ENCODE measurements around the gene ASPRV1. TPM values are rescaled to one million over a fixed set of nuclear protein-coding genes. Genes with fewer than 3 reads are reported as not detected.

ASPRV1 gene
- total and polyA plus RNA-seq, 5 donors: 0.79 to 1.2 (median 1.1) TPM

DNA sequence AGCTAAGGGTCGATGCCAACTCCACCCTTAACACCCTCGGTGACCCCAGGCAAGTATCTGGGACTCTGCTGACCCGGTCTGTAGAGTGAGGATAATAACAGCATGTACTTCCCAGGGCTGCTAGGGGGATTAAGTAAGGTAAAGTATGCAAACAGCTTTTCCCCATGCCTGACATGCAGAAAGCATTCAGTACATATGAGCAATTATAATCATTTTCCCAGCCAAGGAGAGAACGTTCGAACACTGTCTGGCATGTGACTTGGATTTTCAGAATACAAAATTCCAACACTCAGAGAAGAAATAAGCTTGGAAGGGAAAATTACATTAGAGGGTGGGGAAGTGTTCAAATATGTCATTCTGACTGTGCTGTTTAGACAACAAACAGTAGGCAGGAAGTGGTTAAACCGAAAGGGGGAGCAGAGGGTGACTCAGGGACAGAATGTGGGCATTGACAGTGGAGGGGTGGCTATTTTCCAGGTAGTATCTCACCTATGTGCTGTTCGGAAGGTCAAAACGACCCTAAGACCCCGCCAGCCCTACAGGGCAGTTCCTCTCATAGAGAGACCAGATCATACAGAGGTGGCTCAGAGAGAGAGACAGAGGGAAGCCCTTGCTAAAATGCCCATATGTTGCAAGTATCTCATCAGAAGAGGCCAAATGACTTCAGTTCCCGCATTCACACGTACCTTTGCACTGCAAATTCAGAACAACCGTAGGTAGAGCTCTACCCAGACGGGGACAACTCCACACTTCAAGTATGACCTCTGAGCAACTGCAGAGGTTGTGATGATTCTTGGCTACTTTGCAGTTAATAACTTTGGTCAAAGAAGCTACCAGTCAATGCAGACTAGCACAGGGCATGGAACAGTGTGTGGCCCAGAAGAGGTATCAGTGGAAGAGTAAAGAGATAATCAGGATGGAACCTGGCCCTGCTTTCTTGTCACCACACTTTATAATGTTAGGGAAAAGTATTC, 14.8 kb downstream of the ASPRV1 start:
- WGBS: 77% methylated on average over 13 of the region's 13 CpGs
- no peak for DNase-seq
- H3K4me3 ChIP-seq (ENCODE audit: low read length): no peak overlapping the region
- H3K27ac ChIP-seq (ENCODE audit: low read length): no peak overlapping the region
- H3K4me1 ChIP-seq (ENCODE audit: control insufficient read depth, insufficient read depth, low read length): no peaks in the 10 kb centered on the region
- H3K27me3 ChIP-seq (ENCODE audit: control insufficient read depth, insufficient read depth): no peaks in the 10 kb centered on the region
- intact Hi-C loops (cut with DNase I): no loop called here
- no peaks in the 10 kb centered on the region for H3K9me3 ChIP-seq (ENCODE audit: control insufficient read depth, low read length)
- ATAC-seq: no peak

DNA sequence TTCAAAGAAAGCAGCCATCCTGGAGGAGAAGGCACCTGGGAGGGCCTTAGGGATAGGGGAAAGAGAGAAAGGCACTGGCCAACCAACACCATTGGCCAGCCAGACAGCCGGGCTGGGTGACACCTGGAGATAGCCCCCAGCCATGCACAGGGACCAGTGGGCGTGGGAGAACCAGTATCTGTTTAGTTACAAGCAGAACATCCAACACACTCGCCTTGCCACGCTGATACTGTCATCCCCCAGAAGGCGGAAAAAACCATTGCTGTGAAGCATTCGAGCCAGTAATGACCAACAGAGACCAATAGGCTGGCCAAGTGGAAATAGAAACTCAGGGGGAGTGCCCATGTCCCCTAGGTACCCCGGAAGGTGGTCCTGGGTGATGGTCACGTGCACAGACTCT, 15.5 kb downstream of the ASPRV1 start:
- Histone ChIP-seq H3K27me3 (ENCODE audit: control insufficient read depth, insufficient read depth) (no peaks in the 10 kb centered on the region), H3K27ac (ENCODE audit: low read length) (no peak overlapping the region), H3K4me1 (ENCODE audit: control insufficient read depth, insufficient read depth, low read length) (no peaks in the 10 kb centered on the region), H3K9me3 (ENCODE audit: control insufficient read depth, low read length) (no peaks in the 10 kb centered on the region), H3K4me3 (ENCODE audit: low read length) (no peak overlapping the region)
- ATAC-seq (no peak), DNase-seq (no peak)
- WGBS: 87% methylated on average over 8 of the region's 8 CpGs
- intact Hi-C loops (cut with DNase I): no loop called here

DNA sequence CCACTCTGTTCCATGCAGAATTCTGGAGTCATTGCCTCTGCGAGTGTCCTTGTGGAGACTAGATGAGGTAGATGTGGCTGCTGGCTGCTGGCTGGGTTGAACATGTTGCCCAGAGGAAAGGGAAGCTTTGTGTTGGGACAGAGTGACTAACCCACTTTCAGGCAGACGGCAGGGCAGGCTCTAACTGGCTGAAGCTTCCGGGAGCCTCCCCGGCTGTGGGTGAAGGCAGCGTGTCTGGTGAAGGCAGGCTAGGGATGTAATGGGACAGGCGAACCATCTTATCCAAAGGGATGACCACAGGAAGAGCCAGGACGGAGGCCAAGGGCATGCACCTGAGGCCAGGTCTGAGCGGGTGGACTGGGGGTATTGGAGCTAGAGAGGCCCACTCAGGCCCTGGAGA, 16.0 kb downstream of the ASPRV1 start:
- no peak overlapping the region for H3K4me3 ChIP-seq (ENCODE audit: low read length)
- no peaks in the 10 kb centered on the region for H3K9me3 ChIP-seq (ENCODE audit: control insufficient read depth, low read length)
- ATAC-seq: peak; percentile 40 to 59
- H3K27ac ChIP-seq (ENCODE audit: low read length): no peak overlapping the region
- intact Hi-C loops (cut with DNase I): no loop called here
- peak in 1 of 3 donors; percentile 60 for DNase-seq
- WGBS: 89% methylated on average over 8 of the region's 8 CpGs
- no peaks in the 10 kb centered on the region for H3K4me1 ChIP-seq (ENCODE audit: control insufficient read depth, insufficient read depth, low read length)
- H3K27me3 ChIP-seq (ENCODE audit: control insufficient read depth, insufficient read depth): no peaks in the 10 kb centered on the region

DNA sequence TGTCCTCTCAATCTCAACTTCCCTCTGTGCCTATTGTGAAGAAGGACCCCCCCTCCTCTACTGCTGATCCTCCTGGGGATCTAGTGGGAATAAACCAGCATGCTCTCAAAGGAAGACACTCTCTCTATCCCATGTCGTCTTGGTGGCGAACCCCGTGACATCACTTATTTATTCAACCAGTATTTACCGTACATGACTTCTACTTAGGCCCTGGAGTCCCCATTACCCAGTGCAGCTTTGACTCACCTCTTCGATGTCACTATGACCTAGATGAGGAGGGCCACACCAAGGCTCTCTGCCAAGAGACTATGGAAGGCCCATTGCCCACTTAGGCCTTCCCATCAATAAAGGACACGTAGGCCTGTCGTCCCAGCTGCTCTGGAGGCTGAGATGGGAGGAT, 16.7 kb downstream of the ASPRV1 start:
- no peaks in the 10 kb centered on the region for H3K4me1 ChIP-seq (ENCODE audit: control insufficient read depth, insufficient read depth, low read length)
- DNase-seq (no peak), ATAC-seq (no peak)
- H3K9me3 ChIP-seq (ENCODE audit: control insufficient read depth, low read length): no peaks in the 10 kb centered on the region
- H3K27me3 ChIP-seq (ENCODE audit: control insufficient read depth, insufficient read depth): no peaks in the 10 kb centered on the region
- no peak overlapping the region for H3K27ac ChIP-seq (ENCODE audit: low read length)
- intact Hi-C loops (cut with DNase I): no loop called here
- H3K4me3 ChIP-seq (ENCODE audit: low read length): no peak overlapping the region
- WGBS: 94% methylated on average over 7 of the region's 7 CpGs

DNA sequence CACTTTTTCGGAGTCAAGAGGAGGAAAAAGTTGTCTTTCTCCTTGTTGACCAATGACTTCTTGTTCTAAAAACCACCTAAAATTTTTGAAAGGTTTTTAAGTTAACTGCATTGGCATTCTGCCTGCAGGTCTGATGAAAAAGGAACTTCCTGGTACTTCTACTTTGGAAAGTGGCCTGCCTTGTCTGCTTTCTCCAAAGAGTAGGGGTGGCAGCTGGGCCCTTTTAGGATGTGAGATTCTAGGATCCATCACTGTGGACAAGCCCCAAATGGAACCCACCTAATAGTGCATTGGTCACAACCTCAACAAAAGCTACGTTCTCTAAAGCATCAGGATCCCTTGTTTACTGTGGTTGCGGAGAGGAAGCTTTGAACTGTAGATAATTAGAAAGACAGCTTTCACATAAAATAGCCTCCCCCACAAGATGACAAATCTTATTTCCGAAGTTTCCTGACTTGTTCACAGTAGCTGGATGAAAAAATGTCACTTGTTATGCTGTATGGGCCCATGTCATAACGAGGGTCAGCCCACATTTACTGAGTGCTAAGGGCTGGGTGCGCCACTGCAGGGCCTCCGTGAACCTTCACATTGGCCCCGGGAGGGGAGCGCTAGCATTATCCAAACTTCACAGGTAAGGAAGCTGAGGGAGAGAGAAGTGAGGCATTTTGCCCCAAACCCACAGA, 17.4 kb downstream of the ASPRV1 start:
- no peak for DNase-seq
- Histone ChIP-seq H3K9me3 (ENCODE audit: control insufficient read depth, low read length) (no peaks in the 10 kb centered on the region), H3K4me1 (ENCODE audit: control insufficient read depth, insufficient read depth, low read length) (no peaks in the 10 kb centered on the region), H3K27ac (ENCODE audit: low read length) (no peak overlapping the region), H3K4me3 (ENCODE audit: low read length) (no peak overlapping the region), H3K27me3 (ENCODE audit: control insufficient read depth, insufficient read depth) (no peaks in the 10 kb centered on the region)
- intact Hi-C loops (cut with DNase I): no loop called here
- WGBS: 71% methylated on average over 9 of the region's 9 CpGs
- no peak for ATAC-seq

DNA sequence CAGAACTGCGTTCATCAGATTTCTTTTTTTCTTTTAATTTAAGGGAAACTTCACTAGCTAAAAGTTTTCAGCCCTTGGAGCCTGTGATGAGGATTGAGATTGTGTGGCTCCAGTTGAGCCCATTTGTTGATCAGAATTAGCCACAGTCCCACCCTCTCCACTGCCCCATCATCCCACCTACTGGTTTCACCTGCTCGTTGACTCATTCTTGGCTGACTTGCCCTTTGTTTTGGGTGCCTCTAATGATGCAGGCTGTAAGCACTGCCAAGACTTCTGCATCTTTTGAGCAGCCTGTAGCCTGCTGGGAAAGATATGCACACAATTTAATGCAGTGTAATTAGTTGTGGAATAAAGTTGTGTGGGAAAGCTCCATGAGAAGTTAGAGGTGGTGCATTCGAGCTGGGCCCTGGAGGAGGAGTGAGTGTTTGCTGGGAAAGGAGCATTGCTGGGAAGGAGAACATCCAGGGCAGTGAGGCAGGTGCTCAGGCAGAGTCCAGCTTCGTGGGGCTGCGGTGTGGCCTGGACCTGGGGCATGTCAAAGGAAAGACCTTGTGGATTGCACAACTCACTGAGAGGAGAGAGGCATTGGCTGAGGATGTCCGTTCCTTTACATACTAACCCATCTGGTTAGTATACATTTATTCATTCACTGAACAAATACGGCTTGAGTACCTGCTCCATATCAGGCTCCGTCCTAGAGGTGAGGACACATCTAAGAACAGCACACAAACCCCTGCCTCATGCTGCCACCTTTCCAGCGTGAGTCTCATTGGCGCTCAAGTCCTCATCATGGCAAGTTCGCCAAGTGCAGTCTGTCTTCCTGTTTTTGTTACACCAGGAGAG, 18.2 kb downstream of the ASPRV1 start:
- H3K27ac ChIP-seq (ENCODE audit: low read length): no peak overlapping the region
- intact Hi-C loops (cut with DNase I): no loop called here
- no peaks in the 10 kb centered on the region for H3K27me3 ChIP-seq (ENCODE audit: control insufficient read depth, insufficient read depth)
- H3K4me3 ChIP-seq (ENCODE audit: low read length): no peak overlapping the region
- no peaks in the 10 kb centered on the region for H3K9me3 ChIP-seq (ENCODE audit: control insufficient read depth, low read length)
- DNase-seq (no peak), ATAC-seq (no peak)
- no peaks in the 10 kb centered on the region for H3K4me1 ChIP-seq (ENCODE audit: control insufficient read depth, insufficient read depth, low read length)
- 85% methylated on average over 11 of the region's 11 CpGs for WGBS

DNA sequence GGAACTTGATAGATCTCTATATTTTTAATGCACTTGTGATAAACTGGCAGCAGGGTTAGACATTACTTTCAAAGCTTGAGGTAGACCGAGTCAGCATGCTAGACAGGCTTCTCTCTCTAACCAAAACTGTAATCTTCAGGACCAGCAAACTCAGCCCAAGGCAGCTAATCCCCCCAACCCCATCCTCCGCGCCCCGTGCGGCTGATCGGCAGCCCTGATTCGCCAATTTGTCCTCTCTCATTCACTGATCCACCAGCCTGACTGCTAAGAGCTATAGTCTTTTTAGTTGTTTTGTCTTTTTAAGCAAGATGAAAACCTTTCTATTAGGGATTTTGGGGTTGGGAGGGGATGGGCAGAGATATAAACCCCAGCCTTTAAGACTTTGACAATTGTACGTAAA, 20.7 kb downstream of the ASPRV1 start:
- H3K4me3 ChIP-seq (ENCODE audit: low read length): no peak overlapping the region
- whole genome bisulfite sequencing: 93% methylated on average over 8 of the region's 8 CpGs

DNA sequence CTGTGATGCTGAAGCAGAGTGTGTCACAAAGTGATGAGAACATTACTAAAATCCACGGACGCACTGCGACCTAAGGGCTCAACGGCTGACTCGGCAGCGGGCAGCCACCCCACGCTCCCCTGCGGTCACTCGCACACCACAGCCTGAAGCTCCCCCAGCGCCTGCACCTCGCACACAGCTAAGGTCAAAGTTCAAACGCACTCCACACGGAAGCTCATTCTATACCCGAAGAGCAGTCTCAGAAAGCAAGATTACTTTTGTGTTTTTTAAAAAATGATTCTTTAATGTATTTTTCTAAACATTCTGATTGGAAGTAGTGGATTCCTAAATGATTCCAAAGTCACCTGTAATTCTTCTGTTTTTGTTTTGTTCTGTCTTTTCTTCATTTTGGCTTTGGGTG, 21.7 kb downstream of the ASPRV1 start:
- no peak overlapping the region for H3K27ac ChIP-seq (ENCODE audit: low read length)
- 81% methylated on average over 14 of the region's 14 CpGs for WGBS
- H3K27me3 ChIP-seq (ENCODE audit: control insufficient read depth, insufficient read depth): no peaks in the 10 kb centered on the region
- DNase-seq (no peak), ATAC-seq (no peak)
- no peaks in the 10 kb centered on the region for H3K4me1 ChIP-seq (ENCODE audit: control insufficient read depth, insufficient read depth, low read length)
- intact Hi-C loops (cut with DNase I): no loop called here
- H3K9me3 ChIP-seq (ENCODE audit: control insufficient read depth, low read length): no peaks in the 10 kb centered on the region
- no peak overlapping the region for H3K4me3 ChIP-seq (ENCODE audit: low read length)

More for the DNA sequence above, 20.7 kb downstream of the ASPRV1 start:
- Histone ChIP-seq H3K9me3 (ENCODE audit: control insufficient read depth, low read length) (no peaks in the 10 kb centered on the region), H3K27ac (ENCODE audit: low read length) (no peak overlapping the region), H3K4me1 (ENCODE audit: control insufficient read depth, insufficient read depth, low read length) (no peaks in the 10 kb centered on the region), H3K27me3 (ENCODE audit: control insufficient read depth, insufficient read depth) (no peaks in the 10 kb centered on the region)
- no peak for DNase-seq
- intact Hi-C loops (cut with DNase I): no loop called here
- no peak for ATAC-seq

DNA sequence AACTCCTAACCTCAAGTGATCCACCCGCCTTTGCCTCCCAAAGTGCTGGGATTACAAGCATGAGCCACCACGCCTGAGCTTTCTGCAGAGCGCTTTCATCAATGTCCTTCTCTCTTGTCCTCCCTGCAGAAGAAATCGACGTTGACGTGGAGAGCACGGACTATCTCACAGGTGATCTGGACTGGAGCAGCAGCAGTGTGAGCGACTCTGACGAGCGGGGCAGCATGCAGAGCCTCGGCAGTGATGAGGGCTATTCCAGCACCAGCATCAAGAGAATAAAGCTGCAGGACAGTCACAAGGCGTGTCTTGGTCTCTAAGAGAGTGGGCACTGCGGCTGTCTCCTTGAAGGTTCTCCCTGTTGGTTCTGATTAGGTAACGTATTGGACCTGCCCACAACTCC, 23.5 kb downstream of the ASPRV1 start:
- Histone ChIP-seq H3K27me3 (ENCODE audit: control insufficient read depth, insufficient read depth) (no peaks in the 10 kb centered on the region), H3K9me3 (ENCODE audit: control insufficient read depth, low read length) (no peaks in the 10 kb centered on the region), H3K4me1 (ENCODE audit: control insufficient read depth, insufficient read depth, low read length) (peaks cover 2% of the 10 kb centered on the region), H3K4me3 (ENCODE audit: low read length) (no peak overlapping the region), H3K27ac (ENCODE audit: low read length) (no peak overlapping the region)
- ATAC-seq (no peak), DNase-seq (no peak)
- 96% methylated on average over 14 of the region's 14 CpGs for WGBS
- intact Hi-C loops (cut with DNase I): no loop called here

DNA sequence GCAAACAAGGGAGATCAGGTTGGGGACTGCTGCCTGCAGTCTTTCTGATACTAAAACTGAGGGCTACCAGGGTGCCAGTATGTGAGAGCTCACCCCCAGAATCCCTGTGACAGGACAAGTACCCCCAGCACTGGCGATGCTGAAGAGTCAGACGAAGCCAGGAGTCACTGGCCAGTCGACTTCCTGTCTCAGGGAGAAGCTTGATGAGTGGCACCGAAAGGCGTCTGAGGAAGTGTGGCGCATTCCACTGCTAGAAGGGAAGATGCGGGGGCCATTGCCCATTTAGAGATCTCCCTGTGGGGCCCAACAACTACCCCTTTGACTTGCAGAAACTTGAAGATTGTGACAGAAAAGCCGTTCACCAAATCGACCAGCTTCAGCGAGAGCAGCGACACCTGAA, 24.5 kb downstream of the ASPRV1 start:
- DNase-seq (no peak), ATAC-seq (no peak)
- H3K9me3 ChIP-seq (ENCODE audit: control insufficient read depth, low read length): no peaks in the 10 kb centered on the region
- no peak overlapping the region for H3K27ac ChIP-seq (ENCODE audit: low read length)
- 77% methylated on average over 11 of the region's 11 CpGs for WGBS
- H3K27me3 ChIP-seq (ENCODE audit: control insufficient read depth, insufficient read depth): no peaks in the 10 kb centered on the region
- intact Hi-C loops (cut with DNase I): no loop called here
- peaks cover 2% of the 10 kb centered on the region for H3K4me1 ChIP-seq (ENCODE audit: control insufficient read depth, insufficient read depth, low read length)
- H3K4me3 ChIP-seq (ENCODE audit: low read length): no peak overlapping the region

DNA sequence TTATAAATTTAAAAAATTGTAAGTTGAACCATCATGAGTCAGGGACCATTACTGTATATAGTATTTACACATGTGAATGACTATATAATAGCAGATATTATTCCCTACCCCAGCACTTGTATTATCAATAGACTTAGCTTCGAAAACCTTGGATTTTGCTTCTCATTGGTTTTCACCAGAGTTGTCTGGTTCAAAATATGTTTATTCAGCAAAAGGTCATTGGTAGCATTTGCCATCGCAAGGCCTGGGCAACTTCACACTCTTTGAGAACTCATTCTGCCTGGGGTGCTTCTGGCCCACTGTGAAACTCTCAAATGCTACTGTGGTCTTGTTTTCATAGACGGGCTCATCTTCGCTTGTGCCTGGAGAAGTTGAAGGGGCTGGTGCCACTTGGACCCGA, 26.4 kb downstream of the ASPRV1 start:
- intact Hi-C loops (cut with DNase I): no loop called here
- no peak for DNase-seq
- H3K9me3 ChIP-seq (ENCODE audit: control insufficient read depth, low read length): no peaks in the 10 kb centered on the region
- H3K27ac ChIP-seq (ENCODE audit: low read length): no peak overlapping the region
- peaks cover 2% of the 10 kb centered on the region for H3K4me1 ChIP-seq (ENCODE audit: control insufficient read depth, insufficient read depth, low read length)
- no peak for ATAC-seq
- H3K4me3 ChIP-seq (ENCODE audit: low read length): no peak overlapping the region
- no peaks in the 10 kb centered on the region for H3K27me3 ChIP-seq (ENCODE audit: control insufficient read depth, insufficient read depth)
- WGBS: 97% methylated on average over 5 of the region's 5 CpGs
